ENCODE data around the gene RBM38.

Gene RBM38

GRCh38 chr20:57456116-57456515, 64.9 kb downstream of the RBM38 start:
- no peak for DNase-seq

GRCh38 chr20:57457243-57458095, 66.3 kb downstream of the RBM38 start:
- no peak for DNase-seq

- no peak for DNase-seq
Measured at GRCh38 chr20:57458400-57459160, 67.4 kb downstream of the RBM38 start.

All from DMS79 (cell line).